CD4-positive, alpha-beta T cell treated with Interleukin-4 for 4 hours (primary cell): ENCODE results near the gene MICAL3.

Experiments used
- DNase-seq: peaks from one replicate; pipeline ENCODE4 v3.0.0-alpha.2; 2020

The MICAL3 gene

GRCh38 chr22:17743661-17744411, 280.5 kb downstream of the MICAL3 start:
- no peak for DNase-seq

- DNase-seq: peak; percentile 50
Measured at GRCh38 chr22:17742527-17742902, 281.8 kb downstream of the MICAL3 start.

DNA sequence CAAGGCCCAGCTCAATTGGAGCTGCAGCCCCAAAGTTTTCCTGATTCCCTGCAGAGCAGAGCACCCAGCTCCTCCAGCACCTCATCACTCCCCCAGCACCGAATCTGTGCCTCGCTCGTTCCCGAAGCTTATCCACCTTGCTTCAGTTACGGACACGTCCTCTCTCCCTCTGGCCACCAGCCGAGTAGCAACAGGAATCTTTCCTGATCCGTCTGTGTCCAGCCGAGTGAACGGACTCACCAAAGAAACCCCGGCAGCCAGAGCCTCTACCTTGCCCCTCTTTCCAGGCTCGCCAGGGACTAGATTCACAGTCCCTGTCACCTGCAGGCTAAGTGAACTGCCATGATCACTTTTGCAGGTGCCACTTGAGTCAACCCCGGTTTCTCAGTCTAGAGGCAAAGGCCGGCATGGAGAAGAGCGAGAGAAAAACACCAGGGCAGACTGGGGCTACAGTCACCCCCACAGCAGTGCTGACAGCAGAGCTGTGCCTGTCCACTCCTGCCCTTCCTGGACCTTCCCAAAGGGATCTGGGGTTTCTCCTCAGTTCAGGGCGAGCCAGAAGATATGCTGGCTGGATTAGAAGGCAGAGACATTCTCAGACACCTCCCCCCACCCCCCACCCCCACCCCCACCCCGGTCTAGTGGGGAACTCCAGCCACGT, 282.4 kb downstream of the MICAL3 start:
- DNase-seq: no peak

DNA sequence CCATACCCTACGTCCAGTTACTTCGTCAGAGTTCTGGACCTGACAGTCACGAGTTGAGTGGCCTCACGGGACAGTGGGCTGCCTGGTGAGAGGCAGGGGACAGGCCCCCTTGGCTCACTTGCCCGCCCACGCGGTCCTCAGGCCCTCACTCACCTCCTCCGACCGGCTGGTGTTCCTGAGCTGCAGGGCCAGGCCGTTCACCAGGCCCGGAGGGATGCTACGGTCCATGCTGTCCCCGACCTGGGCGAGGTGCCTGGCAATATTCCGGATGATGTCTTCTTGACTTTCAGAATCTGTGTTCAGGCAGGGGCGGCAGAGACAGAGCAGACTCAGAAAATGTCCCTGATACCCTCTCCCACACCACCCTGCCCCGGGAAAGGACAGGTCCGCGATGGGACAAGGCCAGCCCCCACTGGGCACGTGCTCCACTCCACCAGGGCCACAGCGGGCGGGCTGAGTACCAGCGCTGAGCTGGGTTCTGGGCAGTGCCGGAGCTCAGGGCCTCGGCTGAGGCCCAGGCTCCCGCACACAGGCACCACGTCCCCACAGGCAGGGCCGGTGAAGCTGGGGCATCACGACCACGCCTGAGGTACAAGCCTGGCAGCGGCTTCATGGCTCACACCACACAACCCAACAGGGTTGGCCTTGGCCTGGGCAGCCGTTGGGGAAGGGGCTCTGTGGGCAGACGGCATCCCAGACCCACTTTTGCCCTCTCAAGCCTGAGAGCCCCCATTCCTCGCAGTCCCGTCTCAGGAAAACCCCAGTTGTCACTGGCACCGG, 285.0 kb downstream of the MICAL3 start:
- DNase-seq: no peak

- no peak for DNase-seq
Measured at GRCh38 chr22:17738386-17739128, 285.8 kb downstream of the MICAL3 start.
